Thoracic aorta (tissue), 2 donors: ENCODE measurements around the gene YIPF2. TPM values are rescaled to one million over a fixed set of nuclear protein-coding genes. Genes with fewer than 3 reads are reported as not detected.

ENCODE experiments used
- ATAC-seq: fragments of 150-250 bp; one replicate; pipeline ENCODE4 v1.8.0; 2017; ENCODE audit warnings: low read depth; ENCODE audit not compliant: insufficient number of reproducible peaks, low FRiP score
- DNase-seq: peaks from one replicate; pipeline ENCODE4 v3.0.0-alpha.2; 2020; ENCODE audit warnings: low spot score
- H3K27ac ChIP-seq, 2 donors: fragments of 200-600 bp; sonication (generic); 1 replicate in 1 of 2; 2 replicates in 1 of 2; pipeline ENCODE4 v1.5.1; 2016; ENCODE audit warnings: mild to moderate bottlenecking in 2 of 2, moderate library complexity in 2 of 2
- H3K27me3 ChIP-seq: fragments of 200-600 bp; sonication (generic); replicated peaks from 2 replicates; pipeline ENCODE4 v1.6.0; 2016; ENCODE audit warnings: mild to moderate bottlenecking; ENCODE audit not compliant: insufficient read depth
- H3K36me3 ChIP-seq: fragments of 200-600 bp; sonication (generic); one replicate; pipeline ENCODE4 v1.5.1; 2016
- H3K4me1 ChIP-seq, 2 donors: fragments of 200-600 bp; sonication (generic); 1 replicate in 1 of 2; 2 replicates in 1 of 2; pipeline versions ENCODE4 v1.5.1 to v1.6.0; 2016; ENCODE audit warnings: low read depth in 2 of 2, mild to moderate bottlenecking in 1 of 2; ENCODE audit not compliant: control insufficient read depth in 1 of 2
- H3K4me3 ChIP-seq: fragments of 200-600 bp; sonication (generic); 2 replicates; pipeline ENCODE4 v1.5.1; 2016; ENCODE audit warnings: mild to moderate bottlenecking
- H3K9me3 ChIP-seq: fragments of 200-600 bp; sonication (generic); 2 replicates; pipeline ENCODE4 v1.5.1; 2016
- total RNA-seq, 2 donors: library from RNA; depleted of rRNA; stranded (reverse); fragments of >200 nt; gene quantifications; one replicate each; pipeline versions ENCODE4 v1.1.0 to v1.2.3, GENCODE V29; 2016
- TF ChIP-seq, protein P1 (sequence below): fragments of 200-600 bp; sonication (generic); IDR thresholded peaks from one replicate; pipeline ENCODE4 v1.5.1; 2019; ENCODE audit warnings: antibody characterized with exemption

The YIPF2 gene
- total RNA-seq, 2 donors from 2014 or later: 51.2 to 79.6 TPM

DNA sequence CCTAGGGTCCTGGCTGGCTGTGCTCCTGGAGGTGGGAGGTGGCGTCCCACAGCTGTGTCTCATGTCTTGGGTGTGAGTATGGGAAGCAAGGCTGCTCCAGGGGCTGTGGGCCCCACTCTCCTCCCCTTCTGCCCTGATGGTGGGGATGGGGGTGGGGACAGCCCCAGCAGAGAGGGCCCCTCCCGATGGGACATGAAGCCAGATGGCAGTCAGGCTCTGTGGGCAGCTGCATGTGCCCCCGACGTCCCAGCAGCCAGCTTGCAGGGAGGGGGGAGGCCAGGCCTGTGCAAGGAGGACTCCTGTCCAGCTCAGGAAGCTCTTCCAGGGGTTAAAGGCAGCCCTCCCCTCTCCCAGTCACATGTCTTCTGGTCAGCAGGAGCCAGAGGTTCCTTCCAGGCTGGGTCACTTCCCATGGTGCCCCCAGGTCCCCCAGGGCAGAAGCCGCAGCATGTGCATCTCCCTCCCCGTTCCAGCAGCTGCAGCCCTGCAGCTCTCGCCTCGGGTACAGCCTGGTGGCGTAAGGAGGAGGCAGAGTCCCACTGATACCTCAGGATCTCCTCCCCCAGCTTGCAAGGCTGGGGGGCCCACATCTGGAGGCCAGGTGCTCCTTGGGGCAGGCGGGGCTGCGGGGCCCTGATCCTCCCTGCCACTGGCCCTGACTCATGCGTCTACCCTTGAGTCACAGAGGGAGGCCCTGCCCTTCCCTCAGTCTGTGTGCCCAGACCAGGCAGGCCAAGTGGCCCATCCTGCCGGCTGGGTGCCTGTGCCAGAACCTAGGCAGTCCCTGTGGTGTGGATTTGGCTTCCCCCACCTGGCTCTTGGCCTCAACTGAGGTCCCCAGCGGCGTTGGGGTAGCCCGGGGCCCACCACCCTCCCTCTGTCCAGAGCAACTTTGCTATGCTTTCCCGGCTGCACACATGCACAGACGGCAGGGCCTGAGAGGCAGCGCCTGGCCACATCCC is 13.0 kb downstream of the YIPF2 start:
- H3K27me3 ChIP-seq: no peaks in the 10 kb centered on the region
- TF ChIP-seq, protein P1, sequence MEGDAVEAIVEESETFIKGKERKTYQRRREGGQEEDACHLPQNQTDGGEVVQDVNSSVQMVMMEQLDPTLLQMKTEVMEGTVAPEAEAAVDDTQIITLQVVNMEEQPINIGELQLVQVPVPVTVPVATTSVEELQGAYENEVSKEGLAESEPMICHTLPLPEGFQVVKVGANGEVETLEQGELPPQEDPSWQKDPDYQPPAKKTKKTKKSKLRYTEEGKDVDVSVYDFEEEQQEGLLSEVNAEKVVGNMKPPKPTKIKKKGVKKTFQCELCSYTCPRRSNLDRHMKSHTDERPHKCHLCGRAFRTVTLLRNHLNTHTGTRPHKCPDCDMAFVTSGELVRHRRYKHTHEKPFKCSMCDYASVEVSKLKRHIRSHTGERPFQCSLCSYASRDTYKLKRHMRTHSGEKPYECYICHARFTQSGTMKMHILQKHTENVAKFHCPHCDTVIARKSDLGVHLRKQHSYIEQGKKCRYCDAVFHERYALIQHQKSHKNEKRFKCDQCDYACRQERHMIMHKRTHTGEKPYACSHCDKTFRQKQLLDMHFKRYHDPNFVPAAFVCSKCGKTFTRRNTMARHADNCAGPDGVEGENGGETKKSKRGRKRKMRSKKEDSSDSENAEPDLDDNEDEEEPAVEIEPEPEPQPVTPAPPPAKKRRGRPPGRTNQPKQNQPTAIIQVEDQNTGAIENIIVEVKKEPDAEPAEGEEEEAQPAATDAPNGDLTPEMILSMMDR: no peak
- peaks cover 44% of the 10 kb centered on the region for H3K36me3 ChIP-seq
- no peaks in the 10 kb centered on the region for H3K4me1 ChIP-seq
- H3K27ac ChIP-seq: no peak overlapping the region
- no peak overlapping the region for H3K4me3 ChIP-seq
- no peak for ATAC-seq
- DNase-seq: no peak
- no peaks in the 10 kb centered on the region for H3K9me3 ChIP-seq

DNA sequence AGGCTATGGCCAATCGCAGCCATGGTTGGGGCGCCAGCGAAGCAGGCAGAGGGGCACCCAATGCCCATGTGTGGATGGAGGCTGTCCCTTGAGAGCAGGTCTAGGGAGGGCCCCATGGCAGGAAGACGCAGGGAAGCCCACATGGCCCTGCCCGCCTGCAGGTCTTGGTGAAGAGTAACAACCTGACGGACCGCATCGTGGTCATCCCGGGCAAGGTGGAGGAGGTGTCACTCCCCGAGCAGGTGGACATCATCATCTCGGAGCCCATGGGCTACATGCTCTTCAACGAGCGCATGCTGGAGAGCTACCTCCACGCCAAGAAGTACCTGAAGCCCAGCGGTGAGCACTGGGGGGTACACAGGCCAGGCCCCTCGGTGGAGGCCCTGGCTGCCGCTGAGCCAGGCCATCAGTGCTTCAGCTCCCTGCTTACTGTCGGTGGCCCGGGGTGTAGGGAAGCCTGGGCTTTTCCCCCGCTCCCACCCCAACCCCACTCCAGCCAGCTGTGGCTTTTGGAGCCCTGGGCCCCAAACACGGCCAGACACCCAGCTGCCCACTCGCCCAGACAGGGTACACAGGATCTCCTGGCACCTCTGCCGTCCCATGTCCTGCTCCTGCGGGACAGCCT is 14.6 kb downstream of the YIPF2 start:
- Histone ChIP-seq H3K4me1 (no peaks in the 10 kb centered on the region), H3K36me3 (peaks cover 47% of the 10 kb centered on the region), H3K4me3 (no peak overlapping the region), H3K27ac (no peak overlapping the region), H3K9me3 (no peaks in the 10 kb centered on the region), H3K27me3 (no peaks in the 10 kb centered on the region)
- TF ChIP-seq, protein P1: no peak
- ATAC-seq (no peak), DNase-seq (no peak)

DNA sequence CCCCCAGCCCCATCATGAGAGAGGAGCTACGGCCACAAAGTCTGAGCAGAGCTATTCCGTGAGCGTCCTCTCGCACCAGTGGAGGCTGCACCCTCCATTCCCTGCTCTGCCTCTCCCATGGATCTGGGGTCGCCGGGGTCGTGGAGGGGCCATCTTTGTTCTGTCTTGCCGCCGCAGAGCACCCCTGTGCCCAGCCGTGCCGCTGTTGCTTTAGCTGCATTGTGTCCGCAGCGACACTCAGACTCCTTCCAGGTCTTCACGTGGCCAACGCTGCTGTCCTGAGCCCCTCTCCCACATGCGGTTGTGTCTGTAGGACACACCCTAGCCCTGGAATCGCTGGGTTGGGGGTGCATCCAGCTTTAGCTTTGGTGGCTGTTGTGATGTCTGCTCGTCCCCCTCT is 15.8 kb downstream of the YIPF2 start:
- TF ChIP-seq, protein P1: no peak
- Histone ChIP-seq H3K4me3 (no peak overlapping the region), H3K27ac (no peak overlapping the region), H3K4me1 (no peaks in the 10 kb centered on the region), H3K9me3 (no peaks in the 10 kb centered on the region), H3K36me3 (peaks cover 58% of the 10 kb centered on the region), H3K27me3 (no peaks in the 10 kb centered on the region)
- DNase-seq (no peak), ATAC-seq (no peak)

DNA sequence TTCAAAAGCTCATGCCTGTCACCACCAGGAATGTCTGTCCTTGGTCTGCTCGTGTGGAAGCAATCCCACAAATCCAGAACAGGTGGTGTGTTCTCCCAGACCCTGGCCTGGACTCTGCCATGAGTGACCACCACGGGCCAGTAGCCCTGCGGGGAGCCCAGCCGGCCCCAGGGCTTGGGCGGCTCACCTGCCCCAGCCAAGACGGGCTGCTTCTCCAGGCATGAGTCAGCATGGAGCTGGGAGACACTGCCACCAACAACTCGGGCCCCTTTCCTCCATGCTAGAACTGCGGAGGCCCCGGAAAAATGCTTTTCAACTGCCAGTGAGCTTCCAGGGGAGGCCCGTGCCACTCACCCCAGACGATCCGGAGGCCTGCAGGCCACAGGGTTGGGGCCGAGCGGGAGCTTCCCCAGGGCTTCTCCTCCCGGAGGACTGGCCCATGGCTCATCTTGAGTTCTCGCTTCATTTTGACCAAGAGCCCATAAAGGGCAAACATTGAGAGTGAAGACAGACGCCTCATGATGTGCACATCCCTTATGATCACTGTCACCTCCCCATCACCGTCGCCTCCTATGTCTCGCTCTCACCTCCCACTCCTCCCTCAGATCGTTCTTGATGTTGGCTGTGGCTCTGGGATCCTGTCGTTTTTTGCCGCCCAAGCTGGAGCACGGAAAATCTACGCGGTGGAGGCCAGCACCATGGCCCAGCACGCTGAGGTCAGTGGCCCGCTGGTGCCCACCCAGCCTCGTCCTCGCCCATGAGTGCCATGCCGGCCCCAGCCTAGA is 16.7 kb downstream of the YIPF2 start:
- no peaks in the 10 kb centered on the region for H3K4me1 ChIP-seq
- no peak for DNase-seq
- H3K4me3 ChIP-seq: no peak overlapping the region
- TF ChIP-seq, protein P1: no peak
- no peak for ATAC-seq
- peaks cover 58% of the 10 kb centered on the region for H3K36me3 ChIP-seq
- no peaks in the 10 kb centered on the region for H3K27me3 ChIP-seq
- no peak overlapping the region for H3K27ac ChIP-seq
- no peaks in the 10 kb centered on the region for H3K9me3 ChIP-seq
